Karpas-422 (cell line): ENCODE measurements around the gene RIPK4. TPM values are rescaled to one million over a fixed set of nuclear protein-coding genes. Genes with fewer than 3 reads are reported as not detected.
"Not testable (repeated sequence)": the region's sequence is repeated elsewhere in the genome, so short reads cannot be mapped to it uniquely, and the experiment has no call there.

Experiments used
- DNase-seq: peaks from one replicate; pipeline ENCODE4 v3.0.0-alpha.2; 2015
- H2AFZ ChIP-seq: fragments of 200-600 bp; sonication (generic); 2 replicates; pipeline ENCODE4 v1.6.1; 2014; ENCODE audit warnings: antibody characterized with exemption, low read length, mixed read lengths
- H3K27ac ChIP-seq: fragments of 200-600 bp; sonication (generic); 2 replicates; pipeline ENCODE4 v1.5.1; 2014; ENCODE audit warnings: mild to moderate bottlenecking, low read length, moderate library complexity
- H3K27me3 ChIP-seq: fragments of 200-600 bp; sonication (generic); 2 replicates; pipeline ENCODE4 v1.6.1; 2014; ENCODE audit warnings: low read length, mixed read lengths
- H3K36me3 ChIP-seq: fragments of 200-600 bp; sonication (generic); 2 replicates; pipeline ENCODE4 v1.6.1; 2014; ENCODE audit warnings: low read length, mixed read lengths; ENCODE audit not compliant: insufficient read depth
- H3K4me1 ChIP-seq: fragments of 200-600 bp; sonication (generic); 2 replicates; pipeline ENCODE4 v1.6.1; 2014; ENCODE audit warnings: mild to moderate bottlenecking, low read length, mixed read lengths
- H3K4me2 ChIP-seq: fragments of 200-600 bp; sonication (generic); 2 replicates; pipeline ENCODE4 v1.6.1; 2014; ENCODE audit warnings: low read length, low read depth, mild to moderate bottlenecking; ENCODE audit not compliant: poor library complexity, severe bottlenecking
- H3K4me3 ChIP-seq: fragments of 200-600 bp; sonication (generic); 2 replicates; pipeline ENCODE4 v1.5.1; 2014; ENCODE audit warnings: mild to moderate bottlenecking, antibody characterized with exemption, low read length, mixed read lengths
- H3K79me2 ChIP-seq: fragments of 200-600 bp; sonication (generic); 2 replicates; pipeline ENCODE4 v1.6.1; 2014; ENCODE audit warnings: mild to moderate bottlenecking, low read length, mixed read lengths
- H3K9ac ChIP-seq: fragments of 200-600 bp; sonication (generic); 2 replicates; pipeline ENCODE4 v1.6.0; 2014; ENCODE audit warnings: low read length
- H3K9me2 ChIP-seq: fragments of 200-600 bp; sonication (generic), shearing (Covaris generic); replicated peaks from 2 replicates; pipeline ENCODE4 v1.6.0; 2014; ENCODE audit warnings: mild to moderate bottlenecking, low read length, moderate library complexity; ENCODE audit not compliant: insufficient read depth
- H3K9me3 ChIP-seq: fragments of 300-700, 200-600 bp; sonication (generic); 2 replicates; pipeline ENCODE4 v1.6.1; 2014; ENCODE audit warnings: low read length, mixed read lengths
- H4K20me1 ChIP-seq: fragments of 200-600 bp; sonication (generic); 2 replicates; pipeline ENCODE4 v1.6.1; 2014; ENCODE audit warnings: mild to moderate bottlenecking, antibody characterized with exemption, low read length, low read depth; ENCODE audit not compliant: insufficient read depth
- total RNA-seq: library from RNA; depleted of rRNA; stranded (reverse); fragments of >200 nt; shearing (Covaris generic); gene quantifications from 2 replicates; pipeline ENCODE4 v1.2.3, GENCODE V29; 2014; ENCODE audit warnings: low replicate concordance

RIPK4 gene
- total RNA-seq, 1 experiment from 2014 or later = not detected

GRCh38 chr21:41792711-41793110, 25.9 kb upstream of the RIPK4 start:
- H3K9me3 ChIP-seq = no peaks in the 10 kb centered on the region
- no peaks in the 10 kb centered on the region for H3K36me3 ChIP-seq
- no peak overlapping the region for H2AFZ ChIP-seq
- no peak for DNase-seq
- no peak overlapping the region for H3K27ac ChIP-seq
- no peaks in the 10 kb centered on the region for H3K9me2 ChIP-seq
- H3K4me2 ChIP-seq = no peak overlapping the region
- H3K9ac ChIP-seq = no peak overlapping the region
- H3K27me3 ChIP-seq = no peaks in the 10 kb centered on the region
- H3K4me3 ChIP-seq = no peak overlapping the region
- H3K79me2 ChIP-seq = no peaks in the 10 kb centered on the region
- no peaks in the 10 kb centered on the region for H4K20me1 ChIP-seq
- peaks cover 8% of the 10 kb centered on the region for H3K4me1 ChIP-seq

- no peak overlapping the region for H3K9ac ChIP-seq
- H3K27ac ChIP-seq = no peak overlapping the region
- DNase-seq = no peak
- H3K9me3 ChIP-seq = no peaks in the 10 kb centered on the region
- no peaks in the 10 kb centered on the region for H3K36me3 ChIP-seq
- H3K4me2 ChIP-seq = no peak overlapping the region
- H4K20me1 ChIP-seq = no peaks in the 10 kb centered on the region
- no peak overlapping the region for H3K4me3 ChIP-seq
- no peaks in the 10 kb centered on the region for H3K9me2 ChIP-seq
- no peaks in the 10 kb centered on the region for H3K79me2 ChIP-seq
- no peak overlapping the region for H2AFZ ChIP-seq
- H3K27me3 ChIP-seq = no peaks in the 10 kb centered on the region
- peaks cover 8% of the 10 kb centered on the region for H3K4me1 ChIP-seq
Observed at GRCh38 chr21:41786509-41786987, 19.7 kb upstream of the RIPK4 start.

GRCh38 chr21:41785262-41785661, 18.4 kb upstream of the RIPK4 start:
- not testable (repeated sequence) for H3K9ac ChIP-seq, H3K4me3 ChIP-seq, H3K79me2 ChIP-seq, H3K27ac ChIP-seq, H3K36me3 ChIP-seq, H3K4me2 ChIP-seq, H4K20me1 ChIP-seq, DNase-seq, H3K27me3 ChIP-seq, H3K9me3 ChIP-seq, H3K4me1 ChIP-seq, H3K9me2 ChIP-seq, H2AFZ ChIP-seq

- Histone ChIP-seq H3K36me3 (no peaks in the 10 kb centered on the region), H3K4me2 (no peak overlapping the region), H3K4me3 (no peak overlapping the region), H3K79me2 (no peaks in the 10 kb centered on the region), H3K4me1 (peaks cover 8% of the 10 kb centered on the region), H3K27ac (no peak overlapping the region), H3K9me2 (no peaks in the 10 kb centered on the region), H3K27me3 (no peaks in the 10 kb centered on the region), H3K9ac (no peak overlapping the region), H4K20me1 (no peaks in the 10 kb centered on the region), H3K9me3 (no peaks in the 10 kb centered on the region), H2AFZ (no peak overlapping the region)
- DNase-seq = no peak
Observed at GRCh38 chr21:41784456-41785102, 17.7 kb upstream of the RIPK4 start.

GRCh38 chr21:41783476-41784180, 16.8 kb upstream of the RIPK4 start:
- no peaks in the 10 kb centered on the region for H3K27me3 ChIP-seq
- no peak overlapping the region for H3K9ac ChIP-seq
- no peaks in the 10 kb centered on the region for H3K9me3 ChIP-seq
- H3K79me2 ChIP-seq = no peaks in the 10 kb centered on the region
- H3K27ac ChIP-seq = no peak overlapping the region
- no peak overlapping the region for H3K4me3 ChIP-seq
- H3K36me3 ChIP-seq = no peaks in the 10 kb centered on the region
- H4K20me1 ChIP-seq = no peaks in the 10 kb centered on the region
- no peaks in the 10 kb centered on the region for H3K9me2 ChIP-seq
- peaks cover 8% of the 10 kb centered on the region for H3K4me1 ChIP-seq
- no peak overlapping the region for H2AFZ ChIP-seq
- H3K4me2 ChIP-seq = no peak overlapping the region
- DNase-seq = no peak

- no peak overlapping the region for H2AFZ ChIP-seq
Observed at GRCh38 chr21:41781050-41781410, 14.2 kb upstream of the RIPK4 start.

GRCh38 chr21:41780337-41781049, 13.6 kb upstream of the RIPK4 start:
- H4K20me1 ChIP-seq = no peaks in the 10 kb centered on the region
- no peak overlapping the region for H3K9ac ChIP-seq
- no peak overlapping the region for H3K4me2 ChIP-seq
- H3K9me2 ChIP-seq = no peaks in the 10 kb centered on the region
- no peaks in the 10 kb centered on the region for H3K36me3 ChIP-seq
- no peaks in the 10 kb centered on the region for H3K4me1 ChIP-seq
- no peaks in the 10 kb centered on the region for H3K79me2 ChIP-seq
- H3K9me3 ChIP-seq = no peaks in the 10 kb centered on the region
- no peaks in the 10 kb centered on the region for H3K27me3 ChIP-seq
- H2AFZ ChIP-seq = no peak overlapping the region
- H3K4me3 ChIP-seq = no peak overlapping the region
- no peak overlapping the region for H3K27ac ChIP-seq
- DNase-seq = no peak

More at GRCh38 chr21:41781050-41781410, 14.2 kb upstream of the RIPK4 start:
- Histone ChIP-seq H3K36me3 (no peaks in the 10 kb centered on the region), H3K4me1 (no peaks in the 10 kb centered on the region), H3K9me3 (no peaks in the 10 kb centered on the region), H3K4me3 (no peak overlapping the region), H4K20me1 (no peaks in the 10 kb centered on the region), H3K4me2 (no peak overlapping the region), H3K27ac (no peak overlapping the region), H3K9me2 (no peaks in the 10 kb centered on the region), H3K9ac (no peak overlapping the region), H3K27me3 (no peaks in the 10 kb centered on the region), H3K79me2 (no peaks in the 10 kb centered on the region)
- no peak for DNase-seq

GRCh38 chr21:41779659-41780058, 12.8 kb upstream of the RIPK4 start:
- H3K79me2 ChIP-seq = no peaks in the 10 kb centered on the region

More at GRCh38 chr21:41779659-41780058, 12.8 kb upstream of the RIPK4 start:
- H3K9ac ChIP-seq = no peak overlapping the region
- H3K4me3 ChIP-seq = no peak overlapping the region
- DNase-seq = no peak
- H3K4me1 ChIP-seq = no peaks in the 10 kb centered on the region
- no peaks in the 10 kb centered on the region for H3K27me3 ChIP-seq
- no peak overlapping the region for H3K27ac ChIP-seq
- no peaks in the 10 kb centered on the region for H3K9me2 ChIP-seq
- H3K4me2 ChIP-seq = no peak overlapping the region
- no peaks in the 10 kb centered on the region for H4K20me1 ChIP-seq
- no peak overlapping the region for H2AFZ ChIP-seq
- no peaks in the 10 kb centered on the region for H3K36me3 ChIP-seq
- no peaks in the 10 kb centered on the region for H3K9me3 ChIP-seq
